K562 (cell line): ENCODE measurements around the gene DBF4B. TPM values are rescaled to one million over a fixed set of nuclear protein-coding genes. Genes with fewer than 3 reads are reported as not detected.
A peak's percentile ranks its signal among the peaks of the same experiment; 100 is the strongest.

ENCODE experiments used
- BMI1 ChIP-seq: fragments of 150-350 bp; IDR thresholded peaks from 2 replicates; pipeline ENCODE4 v1.6.1; 2014; ENCODE audit warnings: low read length
- C11orf30 ChIP-seq: fragments of 450-650 bp; IDR thresholded peaks from 2 replicates; pipeline ENCODE4 v1.6.1; 2016; ENCODE audit warnings: low read depth, mild to moderate bottlenecking
- CCAR2 ChIP-seq: fragments of 200-400 bp; formaldehyde crosslinking; IDR thresholded peaks from 2 replicates; pipeline ENCODE4 v1.6.1; 2017; ENCODE audit warnings: mild to moderate bottlenecking, low read depth, low read length
- CHCHD3 ChIP-seq: fragments of 250-450 bp; sonication (Bioruptor Pico); IDR thresholded peaks from 2 replicates; pipeline ENCODE4 v2.1.2; 2022; ENCODE audit warnings: mild to moderate bottlenecking
- CREM ChIP-seq: IDR thresholded peaks from 2 replicates; pipeline ENCODE4 v1.6.1; 2014; ENCODE audit warnings: antibody characterized with exemption, low read depth
- KDM2B ChIP-seq: fragments of 250-450 bp; sonication (Bioruptor Pico); IDR thresholded peaks from 2 replicates; pipeline ENCODE4 v1.8.0; 2021; ENCODE audit warnings: mild to moderate bottlenecking, moderate library complexity
- MAZ ChIP-seq, 2 experiments: fragments of 450-650 bp in 1 of 2; sonication (generic) in 1 of 2; formaldehyde crosslinking; IDR thresholded peaks in 1 of 2; conservative IDR thresholded peaks in 1 of 2; 2 replicates each; pipeline versions ENCODE4 v1.4.0 to v1.5.0; 2020; ENCODE audit warnings: mild to moderate bottlenecking in 1 of 2, missing genetic modification reagents in 1 of 2
- MIER1 ChIP-seq: fragments of 450-650 bp; IDR thresholded peaks from 2 replicates; pipeline ENCODE4 v1.6.1; 2016; ENCODE audit warnings: antibody characterized with exemption, mild to moderate bottlenecking, low read depth
- POLR3A ChIP-seq: IDR thresholded peaks from 2 replicates; pipeline ENCODE4 v1.6.1; 2011; ENCODE audit warnings: borderline replicate concordance, mild to moderate bottlenecking, moderate library complexity; ENCODE audit not compliant: insufficient read length, insufficient read depth; ENCODE audit errors: extremely low read depth
- RAD21 ChIP-seq, 2 experiments: fragments of 250-450 bp in 1 of 2; fragments of 450-650 bp in 1 of 2; sonication (Bioruptor Pico) in 1 of 2; formaldehyde crosslinking in 1 of 2; IDR thresholded peaks in 1 of 2; conservative IDR thresholded peaks in 1 of 2; 2 replicates each; pipeline versions ENCODE4 v1.4.0 to v1.8.0; 2020 to 2022; ENCODE audit warnings: mild to moderate bottlenecking in 2 of 2, moderate library complexity in 1 of 2
- RBFOX2 ChIP-seq: fragments of 200-400 bp; formaldehyde crosslinking; IDR thresholded peaks from 2 replicates; pipeline ENCODE4 v1.6.1; 2017; ENCODE audit warnings: low read depth, mild to moderate bottlenecking, low read length, moderate library complexity
- STAG1 ChIP-seq: sonication (generic); formaldehyde crosslinking; IDR thresholded peaks from 2 replicates; pipeline ENCODE4 v1.5.0; 2020; ENCODE audit warnings: missing genetic modification reagents, borderline replicate concordance
- U2AF1 ChIP-seq: fragments of 200-400 bp; formaldehyde crosslinking; optimal IDR thresholded peaks from 2 replicates; pipeline ENCODE3; 2017; ENCODE audit warnings: mild to moderate bottlenecking, low read depth, low read length, moderate library complexity
- ZNF124 ChIP-seq: sonication (generic); formaldehyde crosslinking; IDR thresholded peaks from 2 replicates; pipeline ENCODE4 v1.8.1; 2022; ENCODE audit warnings: missing genetic modification reagents
- ZNF274 ChIP-seq: IDR thresholded peaks from 2 replicates; pipeline ENCODE4 v1.6.1; 2011; ENCODE audit warnings: low read depth, mild to moderate bottlenecking, low read length, moderate library complexity, borderline replicate concordance
- polyA plus RNA-seq, 8 experiments: library from polyadenylated mRNA; depleted of rRNA in 4 of 8; stranded (reverse) in 5 of 8; unstranded in 3 of 8; fragments of >200 nt; fragmentation: Nextera tagmentation in 2 of 8; fragmentation: Illumina TruSeq in 1 of 8; extraction: Ambion mirVana in 2 of 8; extraction: Trizol in 1 of 8; gene quantifications; 2 replicates each; pipeline versions ENCODE4 v1.2.1 to v1.2.3, GENCODE V29; 2011 to 2014; ENCODE audit warnings: inconsistent platforms in 1 of 8, missing spikeins in 1 of 8
- total RNA-seq, 7 experiments: library from RNA; depleted of rRNA in 6 of 7; stranded (reverse); fragments of >200 nt in 6 of 7; fragmentation: Illumina TruSeq in 2 of 7; extraction: Trizol in 2 of 7; gene quantifications; 2 replicates each; pipeline versions ENCODE4 v1.2.1 to v1.2.3, GENCODE V29; 2011 to 2021; ENCODE audit warnings: low replicate concordance in 1 of 7
- TF ChIP-seq, protein P1 (sequence below): fragments of 450-650 bp; IDR thresholded peaks from 2 replicates; pipeline ENCODE4 v1.6.1; 2016
- TF ChIP-seq, protein P2 (sequence below): fragments of 450-650 bp; IDR thresholded peaks from 2 replicates; pipeline ENCODE4 v1.6.1; 2018; ENCODE audit not compliant: partially characterized antibody
- TF ChIP-seq, protein P3 (sequence below): sonication (generic); formaldehyde crosslinking; IDR thresholded peaks from 2 replicates; pipeline ENCODE4 v1.8.0; 2022; ENCODE audit warnings: mild to moderate bottlenecking, missing genetic modification reagents, borderline replicate concordance
- TF ChIP-seq, protein P4 (sequence below): fragments of 450-650 bp; IDR thresholded peaks from 2 replicates; pipeline ENCODE4 v1.6.1; 2016; ENCODE audit warnings: missing biosample characterization, missing genetic modification characterization

Gene DBF4B
- total and polyA plus RNA-seq, 9 of the 15 experiments (the other 6 are each of a cell fraction or from before 2014, with no cell fraction given) = 2.5 to 26.9 (median 14.6) TPM

DNA sequence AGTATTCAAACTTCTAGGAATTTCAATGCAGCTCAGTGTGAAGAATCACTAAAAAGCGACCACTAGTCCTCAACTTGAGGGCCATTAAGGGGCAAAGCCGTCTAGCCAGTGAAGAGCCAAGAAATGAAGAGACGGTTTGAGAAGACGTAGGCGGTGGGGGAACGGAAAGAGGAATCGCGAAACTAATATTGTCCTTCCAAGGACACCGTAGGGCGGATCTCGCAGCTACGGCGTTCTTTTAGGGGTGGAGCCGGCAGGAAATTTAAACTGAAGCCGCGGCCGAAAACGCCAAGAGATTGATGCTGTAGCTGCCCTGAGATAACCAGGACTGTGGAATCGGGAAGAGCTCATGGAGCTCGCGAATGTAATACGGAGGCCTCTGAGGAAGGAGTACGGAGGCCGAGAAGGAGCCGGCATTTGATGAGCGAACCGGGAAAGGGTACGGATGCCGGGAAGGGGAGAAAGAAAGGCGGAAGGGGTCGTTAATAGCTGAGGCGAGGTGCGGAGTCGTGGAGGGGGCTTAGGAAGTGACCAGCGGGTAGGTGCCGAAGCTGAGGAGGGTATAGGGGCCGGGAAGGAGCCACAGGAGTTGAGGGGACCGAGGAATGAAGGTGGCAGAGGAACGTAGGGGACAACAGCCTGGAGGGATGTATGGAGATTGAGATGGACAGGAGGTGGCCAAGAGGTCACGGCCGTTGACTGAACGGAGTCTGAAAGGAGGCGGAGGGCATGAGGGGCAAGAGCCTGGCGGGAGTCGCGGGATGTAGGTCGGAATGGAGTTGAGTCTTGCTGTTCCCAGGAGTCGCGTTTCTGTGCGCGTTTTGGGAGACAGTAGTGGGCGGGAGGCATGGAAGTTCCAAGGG is at the start of gene DBF4B (continued):
- TF ChIP-seq BMI1 (no peak), CHCHD3 (CRISPR knock-in tag) (no peak), CREM (peak; percentile 84), STAG1 (CRISPR knock-in tag) (no peak), RBFOX2 (peak; percentile 76), MAZ (CRISPR knock-in tag; conservative IDR thresholded peaks at IDR 0.05 in 1 of 2, IDR thresholded peaks at IDR 0.05 in 1 of 2) (peak in 1 of 2 experiments; percentile 80; a peak in 2 of 4 replicates), RAD21 (CRISPR knock-in tag; conservative IDR thresholded peaks at IDR 0.05 in 1 of 2, IDR thresholded peaks at IDR 0.05 in 1 of 2) (no peak), KDM2B (CRISPR knock-in tag) (peak; percentile 4; the same call in 1 of the 2 replicates), ZNF274 (no peak), CCAR2 (no peak), U2AF1 (no peak), ZNF124 (no peak), MIER1 (peak; percentile 20; the same call in 1 of the 2 replicates), POLR3A (no peak), C11orf30 (peak; percentile 70; the same call in 1 of the 2 replicates)
- TF ChIP-seq, protein P1, sequence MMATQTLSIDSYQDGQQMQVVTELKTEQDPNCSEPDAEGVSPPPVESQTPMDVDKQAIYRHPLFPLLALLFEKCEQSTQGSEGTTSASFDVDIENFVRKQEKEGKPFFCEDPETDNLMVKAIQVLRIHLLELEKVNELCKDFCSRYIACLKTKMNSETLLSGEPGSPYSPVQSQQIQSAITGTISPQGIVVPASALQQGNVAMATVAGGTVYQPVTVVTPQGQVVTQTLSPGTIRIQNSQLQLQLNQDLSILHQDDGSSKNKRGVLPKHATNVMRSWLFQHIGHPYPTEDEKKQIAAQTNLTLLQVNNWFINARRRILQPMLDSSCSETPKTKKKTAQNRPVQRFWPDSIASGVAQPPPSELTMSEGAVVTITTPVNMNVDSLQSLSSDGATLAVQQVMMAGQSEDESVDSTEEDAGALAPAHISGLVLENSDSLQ = peak; percentile 59
- TF ChIP-seq, protein P2, sequence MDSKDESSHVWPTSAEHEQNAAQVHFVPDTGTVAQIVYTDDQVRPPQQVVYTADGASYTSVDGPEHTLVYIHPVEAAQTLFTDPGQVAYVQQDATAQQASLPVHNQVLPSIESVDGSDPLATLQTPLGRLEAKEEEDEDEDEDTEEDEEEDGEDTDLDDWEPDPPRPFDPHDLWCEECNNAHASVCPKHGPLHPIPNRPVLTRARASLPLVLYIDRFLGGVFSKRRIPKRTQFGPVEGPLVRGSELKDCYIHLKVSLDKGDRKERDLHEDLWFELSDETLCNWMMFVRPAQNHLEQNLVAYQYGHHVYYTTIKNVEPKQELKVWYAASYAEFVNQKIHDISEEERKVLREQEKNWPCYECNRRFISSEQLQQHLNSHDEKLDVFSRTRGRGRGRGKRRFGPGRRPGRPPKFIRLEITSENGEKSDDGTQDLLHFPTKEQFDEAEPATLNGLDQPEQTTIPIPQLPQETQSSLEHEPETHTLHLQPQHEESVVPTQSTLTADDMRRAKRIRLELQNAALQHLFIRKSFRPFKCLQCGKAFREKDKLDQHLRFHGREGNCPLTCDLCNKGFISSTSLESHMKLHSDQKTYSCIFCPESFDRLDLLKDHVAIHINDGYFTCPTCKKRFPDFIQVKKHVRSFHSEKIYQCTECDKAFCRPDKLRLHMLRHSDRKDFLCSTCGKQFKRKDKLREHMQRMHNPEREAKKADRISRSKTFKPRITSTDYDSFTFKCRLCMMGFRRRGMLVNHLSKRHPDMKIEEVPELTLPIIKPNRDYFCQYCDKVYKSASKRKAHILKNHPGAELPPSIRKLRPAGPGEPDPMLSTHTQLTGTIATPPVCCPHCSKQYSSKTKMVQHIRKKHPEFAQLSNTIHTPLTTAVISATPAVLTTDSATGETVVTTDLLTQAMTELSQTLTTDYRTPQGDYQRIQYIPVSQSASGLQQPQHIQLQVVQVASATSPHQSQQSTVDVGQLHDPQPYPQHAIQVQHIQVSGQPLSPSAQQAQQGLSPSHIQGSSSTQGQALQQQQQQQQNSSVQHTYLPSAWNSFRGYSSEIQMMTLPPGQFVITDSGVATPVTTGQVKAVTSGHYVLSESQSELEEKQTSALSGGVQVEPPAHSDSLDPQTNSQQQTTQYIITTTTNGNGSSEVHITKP = no peak
- TF ChIP-seq, protein P3, sequence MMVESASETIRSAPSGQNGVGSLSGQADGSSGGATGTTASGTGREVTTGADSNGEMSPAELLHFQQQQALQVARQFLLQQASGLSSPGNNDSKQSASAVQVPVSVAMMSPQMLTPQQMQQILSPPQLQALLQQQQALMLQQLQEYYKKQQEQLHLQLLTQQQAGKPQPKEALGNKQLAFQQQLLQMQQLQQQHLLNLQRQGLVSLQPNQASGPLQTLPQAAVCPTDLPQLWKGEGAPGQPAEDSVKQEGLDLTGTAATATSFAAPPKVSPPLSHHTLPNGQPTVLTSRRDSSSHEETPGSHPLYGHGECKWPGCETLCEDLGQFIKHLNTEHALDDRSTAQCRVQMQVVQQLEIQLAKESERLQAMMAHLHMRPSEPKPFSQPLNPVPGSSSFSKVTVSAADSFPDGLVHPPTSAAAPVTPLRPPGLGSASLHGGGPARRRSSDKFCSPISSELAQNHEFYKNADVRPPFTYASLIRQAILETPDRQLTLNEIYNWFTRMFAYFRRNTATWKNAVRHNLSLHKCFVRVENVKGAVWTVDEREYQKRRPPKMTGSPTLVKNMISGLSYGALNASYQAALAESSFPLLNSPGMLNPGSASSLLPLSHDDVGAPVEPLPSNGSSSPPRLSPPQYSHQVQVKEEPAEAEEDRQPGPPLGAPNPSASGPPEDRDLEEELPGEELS = 0 out of 2 replicates have a peak, but pooled peaks have one; percentile 80
- TF ChIP-seq, protein P4, sequence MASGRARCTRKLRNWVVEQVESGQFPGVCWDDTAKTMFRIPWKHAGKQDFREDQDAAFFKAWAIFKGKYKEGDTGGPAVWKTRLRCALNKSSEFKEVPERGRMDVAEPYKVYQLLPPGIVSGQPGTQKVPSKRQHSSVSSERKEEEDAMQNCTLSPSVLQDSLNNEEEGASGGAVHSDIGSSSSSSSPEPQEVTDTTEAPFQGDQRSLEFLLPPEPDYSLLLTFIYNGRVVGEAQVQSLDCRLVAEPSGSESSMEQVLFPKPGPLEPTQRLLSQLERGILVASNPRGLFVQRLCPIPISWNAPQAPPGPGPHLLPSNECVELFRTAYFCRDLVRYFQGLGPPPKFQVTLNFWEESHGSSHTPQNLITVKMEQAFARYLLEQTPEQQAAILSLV (tag) = no peak
